ENCODE data around the gene ATP6V1F.

- TF ChIP-seq, protein P1, sequence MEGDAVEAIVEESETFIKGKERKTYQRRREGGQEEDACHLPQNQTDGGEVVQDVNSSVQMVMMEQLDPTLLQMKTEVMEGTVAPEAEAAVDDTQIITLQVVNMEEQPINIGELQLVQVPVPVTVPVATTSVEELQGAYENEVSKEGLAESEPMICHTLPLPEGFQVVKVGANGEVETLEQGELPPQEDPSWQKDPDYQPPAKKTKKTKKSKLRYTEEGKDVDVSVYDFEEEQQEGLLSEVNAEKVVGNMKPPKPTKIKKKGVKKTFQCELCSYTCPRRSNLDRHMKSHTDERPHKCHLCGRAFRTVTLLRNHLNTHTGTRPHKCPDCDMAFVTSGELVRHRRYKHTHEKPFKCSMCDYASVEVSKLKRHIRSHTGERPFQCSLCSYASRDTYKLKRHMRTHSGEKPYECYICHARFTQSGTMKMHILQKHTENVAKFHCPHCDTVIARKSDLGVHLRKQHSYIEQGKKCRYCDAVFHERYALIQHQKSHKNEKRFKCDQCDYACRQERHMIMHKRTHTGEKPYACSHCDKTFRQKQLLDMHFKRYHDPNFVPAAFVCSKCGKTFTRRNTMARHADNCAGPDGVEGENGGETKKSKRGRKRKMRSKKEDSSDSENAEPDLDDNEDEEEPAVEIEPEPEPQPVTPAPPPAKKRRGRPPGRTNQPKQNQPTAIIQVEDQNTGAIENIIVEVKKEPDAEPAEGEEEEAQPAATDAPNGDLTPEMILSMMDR (conservative IDR thresholded peaks at IDR 0.05; ENCODE audit: low read length), result no peak
- no peak for TF ChIP-seq EZH2phosphoT487 (IDR thresholded peaks at IDR 0.05; ENCODE audit: borderline replicate concordance, low read depth, low read length)
Observed at GRCh38 chr7:128833946-128834325, 28.7 kb upstream of the ATP6V1F start.

Data from OCI-LY7 (cell line).